Measurements from ENCODE around the gene SPAG16. TPM values are rescaled to one million over a fixed set of nuclear protein-coding genes. Genes with fewer than 3 reads are reported as not detected.

SPAG16 gene
- total RNA-seq, 1 experiment from 2014 or later: 0.30 TPM

GRCh38 chr2:213868526-213868925, 584.3 kb downstream of the SPAG16 start:
- intact Hi-C loops (cut with micrococcal nuclease): no loop called here
- no peak for TF ChIP-seq ZBTB33 (IDR thresholded peaks at IDR 0.05; ENCODE audit: extremely low read depth, insufficient replicate concordance, low read length)
- POLR2A ChIA-PET: no interaction called here

GRCh38 chr2:213885485-213885884, 601.2 kb downstream of the SPAG16 start:
- ChIA-PET POLR2A (no interaction called here), CTCF (no interaction called here), RAD21 (ENCODE audit: low non-redundant PET in 1 of 2, low total read pairs in 2 of 2, uncharacterized antibody in 2 of 2, unreplicated experiment in 2 of 2) (no interaction called here)
- Histone ChIP-seq H3K4me2 (ENCODE audit: low read length) (no peak overlapping the region), H3K9ac (ENCODE audit: low read length) (no peak overlapping the region), H3K4me1 (ENCODE audit: control insufficient read depth in 1 of 2, insufficient read depth in 2 of 2, low read length in 2 of 2) (no peaks in the 10 kb centered on the region), H3K27me3 (ENCODE audit: insufficient read depth, low read length) (no peaks in the 10 kb centered on the region), H3K36me3 (ENCODE audit: control insufficient read depth in 1 of 2, insufficient read depth in 2 of 2, low read length in 2 of 2) (no peaks in the 10 kb centered on the region), H2AFZ (ENCODE audit: low read depth, low read length, poor library complexity, severe bottlenecking) (no peak overlapping the region), H3K27ac (ENCODE audit: low read depth, low read length) (no peak overlapping the region), H3K4me3 (replicated peaks in 1 of 2; ENCODE audit: low read depth in 1 of 2, low read length in 2 of 2) (no peak overlapping the region), H3K9me2 (ENCODE audit: insufficient read depth) (no peaks in the 10 kb centered on the region), H4K20me1 (ENCODE audit: insufficient read depth) (no peaks in the 10 kb centered on the region), H3K79me2 (ENCODE audit: insufficient read depth, low read length) (no peaks in the 10 kb centered on the region), H3K9me3 (ENCODE audit: control insufficient read depth in 1 of 2, insufficient read depth in 1 of 2, low read depth in 1 of 2, low read length in 2 of 2) (no peaks in the 10 kb centered on the region)
- DNase-seq (ENCODE audit: low read depth, low spot score) (no peak), ATAC-seq (no peak)
- BruUV-seq (replicated peaks): no TSS peak
- intact Hi-C loops (cut with micrococcal nuclease): no loop called here
- no peak for TF ChIP-seq SP1 (IDR thresholded peaks at IDR 0.05; ENCODE audit: low read depth)
- TF ChIP-seq REST (IDR thresholded peaks at IDR 0.05; ENCODE audit: low read depth): no peak
- no peak for TF ChIP-seq MAX (IDR thresholded peaks at IDR 0.05)
- no peak for TF ChIP-seq POLR2AphosphoS5 (IDR thresholded peaks at IDR 0.05; ENCODE audit: low read depth, low read length)
- TF ChIP-seq EZH2phosphoT487 (IDR thresholded peaks at IDR 0.05; ENCODE audit: borderline replicate concordance): no peak
- no peak for TF ChIP-seq FOSL1 (IDR thresholded peaks at IDR 0.05; ENCODE audit: low read depth)
- no peak for TF ChIP-seq TCF7L2 (IDR thresholded peaks at IDR 0.05; ENCODE audit: borderline replicate concordance, extremely low read depth, insufficient read depth, insufficient read length)
- TF ChIP-seq RAD21 (IDR thresholded peaks at IDR 0.05; ENCODE audit: low read depth): no peak
- TF ChIP-seq SRF (IDR thresholded peaks at IDR 0.05; ENCODE audit: low read depth): no peak
- TF ChIP-seq CBX3 (IDR thresholded peaks at IDR 0.05; ENCODE audit: low read depth): no peak
- no peak for TF ChIP-seq ELF1 (IDR thresholded peaks at IDR 0.05; ENCODE audit: borderline replicate concordance, low read depth)
- TF ChIP-seq CTCF (IDR thresholded peaks at IDR 0.05 in 2 of 3, conservative IDR thresholded peaks at IDR 0.05 in 1 of 3; ENCODE audit: borderline replicate concordance in 1 of 3, insufficient read depth in 1 of 3, low read depth in 2 of 3, low read length in 2 of 3): no peak

More at GRCh38 chr2:213868526-213868925, 584.3 kb downstream of the SPAG16 start:
- H2AFZ ChIP-seq (ENCODE audit: low read depth, low read length, poor library complexity, severe bottlenecking): no peak overlapping the region
- no peak overlapping the region for H3K4me2 ChIP-seq (ENCODE audit: low read length)
- ATAC-seq (no peak), DNase-seq (ENCODE audit: low read depth, low spot score) (no peak)
- no peaks in the 10 kb centered on the region for H3K9me2 ChIP-seq (ENCODE audit: insufficient read depth)
- no peaks in the 10 kb centered on the region for H4K20me1 ChIP-seq (ENCODE audit: insufficient read depth)
- H3K79me2 ChIP-seq (ENCODE audit: insufficient read depth, low read length): no peaks in the 10 kb centered on the region
- H3K27ac ChIP-seq (ENCODE audit: low read depth, low read length): no peak overlapping the region
- BruUV-seq (replicated peaks): no TSS peak
- RAD21 ChIA-PET (ENCODE audit: low non-redundant PET in 1 of 2, low total read pairs in 2 of 2, uncharacterized antibody in 2 of 2, unreplicated experiment in 2 of 2): no interaction called here
- CTCF ChIA-PET: no interaction called here
- H3K4me1 ChIP-seq (ENCODE audit: control insufficient read depth in 1 of 2, insufficient read depth in 2 of 2, low read length in 2 of 2): no peaks in the 10 kb centered on the region
- no peak overlapping the region for H3K4me3 ChIP-seq (replicated peaks in 1 of 2; ENCODE audit: low read depth in 1 of 2, low read length in 2 of 2)
- H3K36me3 ChIP-seq (ENCODE audit: control insufficient read depth in 1 of 2, insufficient read depth in 2 of 2, low read length in 2 of 2): no peaks in the 10 kb centered on the region
- no peaks in the 10 kb centered on the region for H3K9me3 ChIP-seq (ENCODE audit: control insufficient read depth in 1 of 2, insufficient read depth in 1 of 2, low read depth in 1 of 2, low read length in 2 of 2)
- no peaks in the 10 kb centered on the region for H3K27me3 ChIP-seq (ENCODE audit: insufficient read depth, low read length)
- no peak overlapping the region for H3K9ac ChIP-seq (ENCODE audit: low read length)
